ENCODE results near the gene CD38. TPM values are rescaled to one million over a fixed set of nuclear protein-coding genes. Genes with fewer than 3 reads are reported as not detected.

The CD38 gene
- total RNA-seq, 1 experiment from 2014 or later = 0.07 TPM

- Histone ChIP-seq H3K4me2 (ENCODE audit: insufficient read depth, insufficient read length, low read length) (no peak overlapping the region), H3K4ac (ENCODE audit: low read depth, low read length) (no peak overlapping the region), H3K27me3 (ENCODE audit: insufficient read depth, low read length) (no peaks in the 10 kb centered on the region), H3K18ac (ENCODE audit: insufficient read length, low read depth, low read length) (no peak overlapping the region), H3K9ac (ENCODE audit: extremely low read depth, insufficient read length, low read length) (no peak overlapping the region), H3K4me1 (ENCODE audit: insufficient read depth, low read length) (no peaks in the 10 kb centered on the region), H4K91ac (ENCODE audit: insufficient read length, low read depth, low read length) (no peak overlapping the region), H4K8ac (replicated peaks; ENCODE audit: insufficient read length, low read depth, low read length) (no peak overlapping the region), H2AK5ac (ENCODE audit: insufficient read length, low read length) (no peak overlapping the region), H3K23me2 (ENCODE audit: insufficient read length, low read depth, low read length, poor library complexity, severe bottlenecking) (no peaks in the 10 kb centered on the region), H4K5ac (ENCODE audit: insufficient read length, low read depth, low read length) (no peak overlapping the region), H2BK15ac (ENCODE audit: low read depth, low read length) (no peak overlapping the region), H2BK12ac (ENCODE audit: insufficient read length, low read depth, low read length) (no peak overlapping the region), H3K79me1 (ENCODE audit: insufficient read depth, low read depth, low read length, poor library complexity, severe bottlenecking) (no peaks in the 10 kb centered on the region), H2BK120ac (ENCODE audit: low read depth, low read length, poor library complexity, severe bottlenecking) (no peak overlapping the region), H3K9me3 (ENCODE audit: control insufficient read depth, low read depth, low read length) (no peaks in the 10 kb centered on the region), H4K20me1 (ENCODE audit: control insufficient read depth, insufficient read depth, insufficient read length) (no peaks in the 10 kb centered on the region), H3K27ac (ENCODE audit: insufficient read length, low read depth, low read length) (no peak overlapping the region), H2AFZ (ENCODE audit: low read length) (no peak overlapping the region), H3K56ac (ENCODE audit: insufficient read length, low read depth, low read length) (no peak overlapping the region), H3K14ac (ENCODE audit: insufficient read depth, low read length) (no peak overlapping the region), H3K23ac (ENCODE audit: insufficient read length, low read depth, low read length) (no peak overlapping the region), H2BK20ac (ENCODE audit: low read depth, low read length, poor library complexity, severe bottlenecking) (no peak overlapping the region), H3T11ph (ENCODE audit: low read length) (no peak overlapping the region), H3K79me2 (ENCODE audit: insufficient read depth, low read length) (no peaks in the 10 kb centered on the region), H2BK5ac (ENCODE audit: insufficient read length, low read length) (no peak overlapping the region)
- WGBS (ENCODE audit: extremely low coverage, insufficient read length, low lambda C conversion rate) = no CpG with 5 or more reads among the region's 2 CpGs
- no peak for DNase-seq
- no peaks in the 10 kb centered on the region for H3K4me1 Mint-ChIP-seq
- no peak overlapping the region for H3K4me3 Mint-ChIP-seq
- H3K9me3 Mint-ChIP-seq = peaks cover 0 to 2% of the 10 kb centered on the region in 2 experiments; a peak in 1 of 5 replicates
- TF ChIP-seq CTCF (conservative IDR thresholded peaks at IDR 0.05) = no peak
- H3K27me3 Mint-ChIP-seq (ENCODE audit: low read depth) = no peaks in the 10 kb centered on the region
- H3K27ac Mint-ChIP-seq = no peak overlapping the region
- H3K36me3 Mint-ChIP-seq (ENCODE audit: insufficient read depth in 1 of 3, low read depth in 3 of 3) = no peaks in the 10 kb centered on the region
Observed at GRCh38 chr4:15847746-15848145, 69.6 kb downstream of the CD38 start.

Measured in H9 (cell line).